ELR (cell line): Measurements from ENCODE around the gene STK16.
"Not testable (repeated sequence)": the region's sequence is repeated elsewhere in the genome, so short reads cannot be mapped to it uniquely, and the experiment has no call there.

Source experiments
- DNase-seq: peaks from one replicate; pipeline ENCODE4 v3.0.0-alpha.2; 2015; ENCODE audit warnings: low read depth

STK16 gene

GRCh38 chr2:219270055-219270372 is 24.7 kb downstream of the STK16 start:
- no peak for DNase-seq

GRCh38 chr2:219271021-219271420 is 25.7 kb downstream of the STK16 start:
- DNase-seq: no peak

GRCh38 chr2:219272356-219272755 is 27.1 kb downstream of the STK16 start:
- DNase-seq: no peak

- DNase-seq: no peak
These were observed 27.7 kb downstream of the STK16 start for GRCh38 chr2:219272995-219273394.

- DNase-seq: peak; percentile 76
These were observed 28.7 kb downstream of the STK16 start for GRCh38 chr2:219273937-219274336.

GRCh38 chr2:219274361-219274921 is 29.2 kb downstream of the STK16 start:
- peak; percentile 84 for DNase-seq

GRCh38 chr2:219277703-219278654 is 32.7 kb downstream of the STK16 start:
- DNase-seq: peak; percentile 84

- DNase-seq: no peak
These were observed 33.4 kb downstream of the STK16 start for GRCh38 chr2:219278655-219279150.

- DNase-seq: peak; percentile 99
These were observed 34.1 kb downstream of the STK16 start, which contains the start of gene DNAJB2 for GRCh38 chr2:219279151-219279915. Gene DNAJB2, plus strand, starts transcription at chr2:219279366. Its CDS starts 468 bp downstream, at chr2:219279834.

GRCh38 chr2:219279916-219280516 is 34.7 kb downstream of the STK16 start:
- DNase-seq: no peak

GRCh38 chr2:219280651-219281050 is 35.4 kb downstream of the STK16 start:
- DNase-seq: no peak

GRCh38 chr2:219281588-219281987 is 36.3 kb downstream of the STK16 start:
- DNase-seq: no peak

GRCh38 chr2:219282375-219282774 is 37.1 kb downstream of the STK16 start:
- no peak for DNase-seq

GRCh38 chr2:219282943-219283581 is 37.8 kb downstream of the STK16 start:
- no peak for DNase-seq

- no peak for DNase-seq
These were observed 39.5 kb downstream of the STK16 start for GRCh38 chr2:219284501-219285372.

- DNase-seq: no peak
These were observed 40.1 kb downstream of the STK16 start for GRCh38 chr2:219285373-219285735.

GRCh38 chr2:219285894-219286425 is 40.7 kb downstream of the STK16 start:
- no peak for DNase-seq

- no peak for DNase-seq
These were observed 41.3 kb downstream of the STK16 start for GRCh38 chr2:219286436-219287115.

- DNase-seq: not testable (repeated sequence)
These were observed 41.8 kb downstream of the STK16 start for GRCh38 chr2:219287116-219287440.
